ENCODE measurements around the gene PCNA. TPM values are rescaled to one million over a fixed set of nuclear protein-coding genes. Genes with fewer than 3 reads are reported as not detected.

PCNA gene
- total and polyA plus RNA-seq, 10 of the 15 experiments (the other 5 are each of a cell fraction or from before 2014, with no cell fraction given): 389 to 694 (median 540) TPM

DNA sequence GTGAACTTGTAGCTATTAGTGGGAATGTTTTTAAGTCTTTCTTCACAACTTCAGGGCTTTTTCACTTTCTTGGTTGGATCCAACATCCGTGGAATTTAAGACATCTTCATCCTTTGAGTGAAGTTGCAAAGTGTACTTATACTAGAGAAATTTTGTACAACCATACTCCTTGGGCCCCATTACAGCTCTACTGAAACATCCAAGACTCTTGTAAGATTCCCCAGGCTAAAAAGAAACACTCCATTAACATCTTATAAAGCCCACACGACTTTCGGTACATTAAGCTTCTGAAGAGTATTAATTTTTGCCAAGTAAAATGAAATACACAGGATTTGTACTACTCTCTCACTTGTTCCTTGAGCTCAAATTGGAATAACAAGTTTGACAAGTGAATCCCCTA is 5.4 kb downstream of the PCNA start:
- TF ChIP-seq NBN (IDR thresholded peaks at IDR 0.05): no peak
- no peak for TF ChIP-seq HDGF (IDR thresholded peaks at IDR 0.05)
- H3K4me2 ChIP-seq (ENCODE audit: control insufficient read depth, insufficient read depth): no peak overlapping the region
- in situ Hi-C loops (cut with MboI): no loop called here
- RAD21 ChIA-PET (ENCODE audit: unreplicated experiment): no interaction called here
- H2AFZ ChIP-seq (ENCODE audit: control insufficient read depth, low read depth, low read length): no peak overlapping the region
- H3K27me3 ChIP-seq (replicated peaks in 1 of 2; ENCODE audit: control insufficient read depth in 2 of 2, insufficient read depth in 2 of 2, low read length in 1 of 2): no peaks in the 10 kb centered on the region
- WGBS (ENCODE audit: insufficient coverage, insufficient replicate concordance, low lambda C conversion rate, missing lambda C conversion rate): 0% methylated on average over 3 of the region's 3 CpGs
- intact Hi-C loops (cut with micrococcal nuclease; ENCODE audit: unreplicated experiment): no loop called here
- peaks cover 57% of the 10 kb centered on the region for H3K79me2 ChIP-seq (ENCODE audit: control insufficient read depth, insufficient read depth, low read length)
- H3K9me3 ChIP-seq (replicated peaks; ENCODE audit: control insufficient read depth, insufficient read depth, low read length): no peaks in the 10 kb centered on the region
- no peak overlapping the region for H3K4me3 ChIP-seq
- CTCF ChIA-PET: interaction anchor here (1.1 to 1.8 kb wide), 6 partner anchors 19 to 380 kb away, joined by 3 to 8 read pairs (median 3); no protein-coding TSS in a partner anchor
- H4K20me1 ChIP-seq (ENCODE audit: control insufficient read depth, insufficient read depth): no peaks in the 10 kb centered on the region
- FAIRE-seq (no peak), ATAC-seq (no peak), DNase-seq (ENCODE audit: low read depth, low spot score) (no peak)
- BruUV-seq (replicated peaks): no TSS peak
- H3K36me3 ChIP-seq (ENCODE audit: control insufficient read depth in 2 of 2, insufficient read depth in 2 of 2, low read length in 1 of 2): peaks cover 2 to 24% of the 10 kb centered on the region in 2 experiments
- H3K27ac ChIP-seq (ENCODE audit: control insufficient read depth, insufficient read depth): no peak overlapping the region
- H3K4me1 ChIP-seq (ENCODE audit: control insufficient read depth, insufficient read depth, low read length): peaks cover 14% of the 10 kb centered on the region; the same call in 1 of the 2 replicates
- SMC1A ChIA-PET (ENCODE audit: uncharacterized antibody, unreplicated experiment): interaction anchor here (0.9 to 5.8 kb wide), 9 partner anchors 12 to 377 kb away, joined by 3 to 43 read pairs (median 4); partner anchors contain the start of gene CDS2
- POLR2A ChIA-PET: interaction anchor here (1.1 to 1.3 kb wide), 2 partner anchors 59 to 78 kb away, joined by 3 to 9 read pairs; no protein-coding TSS in a partner anchor
- no peak overlapping the region; the same call in 1 of the 2 replicates for H3K9ac ChIP-seq (ENCODE audit: control insufficient read depth, insufficient read depth, low read length)

DNA sequence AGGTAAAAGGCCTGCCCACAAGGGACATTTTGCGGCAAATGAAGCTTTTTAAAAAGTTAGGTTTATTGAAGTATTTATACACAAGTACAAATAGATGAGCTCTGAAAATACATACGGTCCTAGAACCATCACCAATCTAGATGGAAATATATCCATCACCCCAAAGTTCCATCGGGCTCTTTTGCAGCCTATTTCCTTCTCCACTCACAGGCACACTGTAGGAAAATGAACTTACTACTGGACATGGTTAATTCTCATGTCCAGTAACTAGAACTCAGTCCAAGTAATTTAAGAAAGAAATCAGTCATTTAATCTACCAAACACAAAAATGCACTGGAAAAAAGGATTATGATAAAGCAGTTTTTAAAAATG is 6.2 kb downstream of the PCNA start:
- ATAC-seq: peak; percentile 1; the same call in 1 of the 3 replicates
- peak overlapping the region; percentile 97 for H3K4me3 ChIP-seq
- H3K4me1 ChIP-seq (ENCODE audit: control insufficient read depth, insufficient read depth, low read length): peaks cover 14% of the 10 kb centered on the region; the same call in 1 of the 2 replicates
- SMC1A ChIA-PET (ENCODE audit: uncharacterized antibody, unreplicated experiment): interaction anchor here (1.1 to 5.8 kb wide), 4 partner anchors 13 to 205 kb away, joined by 3 to 43 read pairs (median 6); partner anchors contain the start of gene CDS2
- DNase-seq (ENCODE audit: low read depth, low spot score): no peak
- no TSS peak for BruUV-seq (replicated peaks)
- no peaks in the 10 kb centered on the region for H3K27me3 ChIP-seq (replicated peaks in 1 of 2; ENCODE audit: control insufficient read depth in 2 of 2, insufficient read depth in 2 of 2, low read length in 1 of 2)
- peaks cover 49% of the 10 kb centered on the region for H3K79me2 ChIP-seq (ENCODE audit: control insufficient read depth, insufficient read depth, low read length)
- whole genome bisulfite sequencing (ENCODE audit: insufficient coverage, insufficient replicate concordance, low lambda C conversion rate, missing lambda C conversion rate): 42% methylated on average over 3 of the region's 3 CpGs
- CTCF ChIA-PET: no interaction called here
- peak overlapping the region; percentile 96 for H3K9ac ChIP-seq (ENCODE audit: control insufficient read depth, insufficient read depth, low read length)
- H3K27ac ChIP-seq (ENCODE audit: control insufficient read depth, insufficient read depth): peak overlapping the region; percentile 79
- peaks cover 2 to 24% of the 10 kb centered on the region in 2 experiments for H3K36me3 ChIP-seq (ENCODE audit: control insufficient read depth in 2 of 2, insufficient read depth in 2 of 2, low read length in 1 of 2)
- RAD21 ChIA-PET (ENCODE audit: unreplicated experiment): no interaction called here
- no peaks in the 10 kb centered on the region for H3K9me3 ChIP-seq (replicated peaks; ENCODE audit: control insufficient read depth, insufficient read depth, low read length)
- FAIRE-seq: no peak
- intact Hi-C loops (cut with micrococcal nuclease; ENCODE audit: unreplicated experiment) (no loop called here), in situ Hi-C loops (cut with MboI) (no loop called here)
- no peaks in the 10 kb centered on the region for H4K20me1 ChIP-seq (ENCODE audit: control insufficient read depth, insufficient read depth)
- H2AFZ ChIP-seq (ENCODE audit: control insufficient read depth, low read depth, low read length): peak overlapping the region; percentile 92
- POLR2A ChIA-PET: interaction anchor here (1.3 kb wide), 1 partner anchor 79 kb away, joined by 9 read pairs; no protein-coding TSS in a partner anchor
- H3K4me2 ChIP-seq (ENCODE audit: control insufficient read depth, insufficient read depth): peak overlapping the region; percentile 73
- TF ChIP-seq ZBED1 (IDR thresholded peaks at IDR 0.05; ENCODE audit: borderline replicate concordance): peak; percentile 6
- TF ChIP-seq, protein P1, sequence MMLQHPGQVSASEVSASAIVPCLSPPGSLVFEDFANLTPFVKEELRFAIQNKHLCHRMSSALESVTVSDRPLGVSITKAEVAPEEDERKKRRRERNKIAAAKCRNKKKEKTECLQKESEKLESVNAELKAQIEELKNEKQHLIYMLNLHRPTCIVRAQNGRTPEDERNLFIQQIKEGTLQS (IDR thresholded peaks at IDR 0.05; ENCODE audit: borderline replicate concordance, extremely low read depth, low read depth, low read length): no peak
- TF ChIP-seq, protein P2, sequence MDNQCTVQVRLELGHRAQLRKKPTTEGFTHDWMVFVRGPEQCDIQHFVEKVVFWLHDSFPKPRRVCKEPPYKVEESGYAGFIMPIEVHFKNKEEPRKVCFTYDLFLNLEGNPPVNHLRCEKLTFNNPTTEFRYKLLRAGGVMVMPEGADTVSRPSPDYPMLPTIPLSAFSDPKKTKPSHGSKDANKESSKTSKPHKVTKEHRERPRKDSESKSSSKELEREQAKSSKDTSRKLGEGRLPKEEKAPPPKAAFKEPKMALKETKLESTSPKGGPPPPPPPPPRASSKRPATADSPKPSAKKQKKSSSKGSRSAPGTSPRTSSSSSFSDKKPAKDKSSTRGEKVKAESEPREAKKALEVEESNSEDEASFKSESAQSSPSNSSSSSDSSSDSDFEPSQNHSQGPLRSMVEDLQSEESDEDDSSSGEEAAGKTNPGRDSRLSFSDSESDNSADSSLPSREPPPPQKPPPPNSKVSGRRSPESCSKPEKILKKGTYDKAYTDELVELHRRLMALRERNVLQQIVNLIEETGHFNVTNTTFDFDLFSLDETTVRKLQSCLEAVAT (IDR thresholded peaks at IDR 0.05): no peak
- TF ChIP-seq CEBPB (IDR thresholded peaks at IDR 0.05; ENCODE audit: borderline replicate concordance in 1 of 2, low read depth in 2 of 2, low read length in 2 of 2): no peak
- 0 out of 2 replicates have a peak, but pooled peaks have one; percentile 20 for TF ChIP-seq BMI1 (IDR thresholded peaks at IDR 0.05; ENCODE audit: borderline replicate concordance)
